NCI-H82 (cell line): ENCODE measurements around the gene DZANK1.
A peak's percentile ranks its signal among the peaks of the same experiment; 100 is the strongest.
"Not testable (repeated sequence)": the region's sequence is repeated elsewhere in the genome, so short reads cannot be mapped to it uniquely, and the experiment has no call there.

ENCODE experiments used
- DNase-seq: peaks from one replicate; lab custom pipeline; 2025; lab: John Stamatoyannopoulos, UW

Gene DZANK1

DNA sequence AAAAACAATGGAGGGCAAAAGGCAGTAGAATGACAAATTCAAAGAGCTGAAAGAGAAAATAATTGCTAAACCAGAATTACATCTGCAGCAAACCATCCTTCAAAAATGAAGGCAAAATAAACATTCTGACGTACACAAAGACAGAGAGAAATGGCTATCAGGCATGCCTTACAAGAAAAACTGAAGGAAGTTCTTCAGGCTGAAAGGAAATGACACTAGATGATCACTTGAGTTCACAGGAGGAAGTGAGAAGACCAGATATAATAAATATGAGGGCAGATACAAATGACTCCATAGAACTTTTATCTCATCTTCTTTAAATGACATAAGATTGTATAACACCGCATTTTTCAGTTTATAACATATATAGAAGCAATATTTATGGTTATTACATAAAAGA, 30.0 kb downstream of the DZANK1 start:
- no peak for DNase-seq

DNA sequence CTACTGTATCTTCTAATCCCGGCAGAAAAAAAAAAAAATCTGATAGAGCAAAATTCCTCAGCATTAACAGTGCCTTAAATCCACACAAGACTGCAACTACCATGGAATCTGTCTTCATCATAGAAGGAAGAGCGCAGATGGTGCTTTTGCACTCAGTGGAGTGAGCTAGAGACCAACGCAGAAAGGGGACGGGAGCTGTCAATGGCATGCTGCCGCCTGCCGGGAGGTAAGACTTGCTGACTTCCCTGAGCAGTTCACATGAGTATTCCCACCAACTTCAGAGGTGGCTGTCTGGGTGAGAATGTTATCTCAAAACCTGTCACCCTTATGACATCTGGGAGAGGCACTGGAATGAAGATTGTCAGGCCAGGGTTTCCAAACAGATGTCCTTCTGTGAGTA, 35.6 kb downstream of the DZANK1 start:
- no peak for DNase-seq

DNA sequence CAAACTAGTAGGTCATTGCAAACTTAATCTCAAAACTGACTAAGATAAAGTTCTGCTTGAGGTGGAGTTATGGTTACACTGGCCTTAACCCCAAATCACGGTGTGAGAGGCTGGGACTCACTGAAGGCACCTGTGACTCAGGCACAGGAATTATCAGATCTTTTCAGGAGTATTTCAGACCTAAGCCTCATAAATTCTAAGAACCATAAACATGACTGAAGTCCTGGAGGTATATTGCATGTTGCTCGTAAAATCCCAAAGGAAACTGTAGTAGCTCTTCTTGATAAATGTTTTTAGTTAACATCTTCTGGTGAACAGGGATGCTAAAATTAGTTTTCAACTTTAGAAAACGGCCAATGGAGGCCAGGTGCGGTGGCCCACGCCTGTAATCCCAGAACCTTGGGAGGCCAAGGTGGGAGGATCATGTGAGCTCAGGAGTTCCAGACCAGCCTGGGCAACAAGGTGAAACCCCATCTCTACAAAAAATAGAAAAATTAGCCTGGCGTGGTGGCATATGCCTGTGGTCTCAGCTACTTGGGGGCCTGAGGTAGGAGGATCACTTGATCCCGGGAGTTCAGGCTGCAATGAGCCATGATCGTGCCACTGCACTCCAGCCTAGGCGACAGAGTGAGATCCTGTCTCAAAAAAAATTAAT, 36.5 kb downstream of the DZANK1 start:
- DNase-seq, result no peak

DNA sequence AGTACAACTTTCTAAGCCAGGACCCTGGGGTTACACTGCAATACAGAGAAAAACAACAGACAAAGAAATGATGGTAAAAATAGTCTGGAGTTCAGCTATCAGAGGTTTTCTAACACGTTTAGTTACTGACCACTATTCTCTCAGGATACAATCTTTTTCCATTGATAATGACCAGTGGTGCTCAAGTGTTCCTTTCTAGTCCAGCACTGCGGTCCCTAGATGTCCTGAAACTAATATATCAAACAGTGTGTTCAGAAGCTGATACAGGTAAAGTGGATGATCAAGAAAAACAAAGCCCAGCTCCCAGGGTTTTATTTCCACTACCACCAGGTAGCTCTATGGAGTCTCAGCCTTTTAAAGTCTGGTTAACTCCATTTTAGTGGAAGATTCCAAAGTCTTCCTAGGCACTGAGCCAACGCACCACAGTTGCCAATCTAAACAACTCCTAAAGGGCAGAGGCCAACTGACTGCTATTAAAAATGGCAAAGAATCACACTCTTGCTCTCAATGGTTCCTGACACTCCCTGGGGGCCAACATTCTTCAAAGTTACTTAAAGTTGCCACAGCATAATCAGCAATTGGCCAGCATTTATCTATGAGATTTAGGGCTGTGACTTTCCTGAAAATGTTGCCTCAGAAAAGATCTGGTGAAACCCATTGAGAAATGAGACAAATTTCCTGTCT, 38.2 kb downstream of the DZANK1 start:
- no peak for DNase-seq

DNA sequence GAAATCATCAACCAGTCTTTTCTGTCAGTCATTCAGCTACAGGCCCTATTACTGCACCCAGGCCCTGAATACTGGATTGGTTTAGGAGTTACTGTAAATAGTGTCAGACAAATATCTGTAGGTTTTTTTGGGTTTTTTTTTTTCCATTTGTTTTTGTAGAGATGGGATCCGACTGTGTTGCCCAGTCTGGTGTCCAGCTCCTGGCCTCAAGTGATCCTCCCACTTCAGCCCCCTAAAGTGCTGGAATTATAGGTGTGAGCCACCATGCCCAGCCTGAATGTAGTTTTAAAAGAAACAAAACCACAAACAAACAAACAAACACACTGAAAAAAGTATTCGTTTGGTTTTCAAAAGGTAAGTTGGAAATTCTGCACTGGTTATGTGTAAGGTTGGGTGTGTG, 39.6 kb downstream of the DZANK1 start:
- DNase-seq, result no peak

DNA sequence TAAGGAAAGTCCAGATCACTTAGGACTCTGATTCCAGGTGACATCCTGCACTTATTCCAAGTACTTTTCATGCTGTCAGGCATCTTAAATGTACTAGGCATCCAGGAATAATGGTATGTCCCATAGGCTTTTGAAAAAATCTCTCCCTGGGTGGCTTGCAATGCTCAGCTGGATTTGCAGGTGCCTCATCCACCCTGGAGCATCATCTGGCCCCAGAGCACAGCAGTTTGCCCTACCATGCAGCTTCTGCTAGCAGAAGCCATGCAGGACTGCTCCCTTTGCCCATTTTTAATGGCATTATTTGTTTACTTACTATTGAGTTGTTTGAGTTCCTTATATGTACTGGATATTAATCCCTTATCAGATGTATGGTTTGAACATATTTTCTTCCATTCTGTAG, 45.2 kb downstream of the DZANK1 start:
- no peak for DNase-seq

DNA sequence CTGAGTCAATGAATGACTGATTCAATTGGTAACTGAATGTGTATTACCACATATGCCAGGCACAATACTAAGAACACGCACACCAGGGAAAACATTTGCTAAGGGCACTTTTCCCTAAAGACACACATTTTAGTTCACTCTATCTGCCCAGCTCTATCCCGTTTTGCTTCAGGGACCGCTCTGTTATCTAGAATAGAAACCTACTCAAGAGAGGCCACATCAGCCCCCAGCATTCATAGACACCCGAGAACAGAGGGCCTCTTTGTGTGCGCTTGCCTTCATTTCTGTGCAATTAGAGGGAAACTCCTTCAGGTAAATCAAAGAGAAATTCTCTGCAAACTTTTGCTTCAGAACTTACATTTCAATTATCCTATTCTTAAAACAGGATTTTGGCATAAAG, 50.3 kb downstream of the DZANK1 start:
- DNase-seq, result no peak

DNA sequence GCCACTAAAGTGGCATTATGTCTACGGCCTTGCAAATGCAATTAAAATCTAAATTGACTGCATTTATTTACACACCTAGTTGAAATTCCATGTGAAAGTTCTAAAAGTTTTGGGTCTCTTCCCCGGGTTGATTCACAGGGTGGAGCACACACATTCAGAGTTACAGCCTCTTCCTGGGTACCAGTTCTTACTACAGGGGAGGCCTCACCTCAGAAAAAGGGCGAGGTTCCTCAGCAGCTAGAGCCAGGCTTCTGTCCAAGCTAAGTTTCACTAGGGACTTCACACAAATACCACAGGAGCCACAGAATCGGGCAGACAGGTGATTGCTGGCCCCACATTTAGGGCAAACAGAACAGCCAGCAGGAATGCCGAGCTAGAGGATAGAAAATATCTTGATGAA, 52.7 kb downstream of the DZANK1 start:
- DNase-seq, result no peak

DNA sequence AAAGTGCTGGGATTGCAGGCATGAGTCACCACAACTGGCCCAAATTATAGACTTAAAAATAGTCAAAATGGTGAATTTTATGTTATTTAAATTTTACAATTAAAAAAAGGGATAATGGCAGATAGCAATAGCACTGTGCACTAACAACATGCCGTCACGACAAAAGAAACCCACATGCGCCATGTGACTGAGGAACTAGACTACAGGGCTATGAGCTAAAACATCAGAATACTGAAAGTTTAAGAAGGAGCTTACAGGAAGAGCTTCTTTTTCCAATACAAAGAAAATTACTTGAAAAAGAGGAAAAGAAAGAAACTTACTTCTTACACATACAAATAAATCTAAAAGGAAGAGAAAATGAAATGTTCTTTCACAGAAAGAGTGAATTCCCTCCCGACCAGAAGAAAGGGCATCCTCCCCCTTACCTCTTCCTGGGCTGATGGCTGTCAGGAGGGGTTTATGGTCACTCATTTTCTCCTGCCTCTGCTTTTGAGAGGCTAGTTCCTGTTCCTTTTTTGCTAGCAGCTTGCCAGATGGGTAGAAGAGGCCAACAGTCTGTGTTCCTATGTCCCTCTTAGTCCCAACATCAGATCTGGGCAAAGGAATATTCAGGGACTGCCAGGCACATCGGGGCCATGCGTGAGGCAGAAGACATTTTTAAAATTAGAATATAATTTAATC, 54.5 kb downstream of the DZANK1 start:
- DNase-seq, result peak; percentile 46

DNA sequence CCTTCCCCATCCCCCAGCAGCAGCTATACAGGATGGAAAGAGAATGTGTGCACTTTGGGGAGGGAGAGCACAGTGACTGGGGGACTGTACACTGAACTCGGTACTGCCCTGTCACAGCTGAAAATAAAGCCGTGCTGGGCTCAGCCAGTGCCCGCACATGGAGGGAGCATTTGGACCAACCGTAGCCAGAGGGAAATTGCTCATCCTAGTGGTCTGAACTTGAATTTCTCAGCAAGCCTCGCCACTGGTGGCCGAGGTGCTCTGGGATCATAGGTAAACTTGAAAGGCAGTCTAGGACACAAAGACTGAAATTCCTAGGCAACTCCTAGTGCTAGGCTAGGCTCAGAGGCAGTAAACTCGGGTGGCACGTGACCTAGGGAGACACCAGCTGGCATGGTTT, 61.0 kb downstream of the DZANK1 start:
- DNase-seq, result no peak

DNA sequence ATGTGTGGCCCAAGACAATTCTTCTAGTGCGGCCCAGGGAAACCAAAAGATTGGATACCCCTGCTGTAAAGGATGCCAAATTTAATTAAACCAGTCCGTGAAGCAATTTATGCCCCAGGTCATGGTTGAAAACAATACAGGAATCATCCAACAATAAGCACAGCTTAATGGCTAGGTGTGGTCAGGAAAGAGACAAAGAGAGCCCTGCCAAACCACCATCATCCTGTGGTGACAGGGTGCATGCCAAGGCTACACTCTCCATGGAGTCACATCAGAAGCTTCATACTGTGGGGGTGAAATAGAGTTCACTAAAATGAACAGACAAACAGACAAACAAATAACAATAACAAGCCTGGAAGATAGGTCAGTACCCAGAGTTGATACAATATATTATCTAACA, 62.7 kb downstream of the DZANK1 start:
- no peak for DNase-seq

DNA sequence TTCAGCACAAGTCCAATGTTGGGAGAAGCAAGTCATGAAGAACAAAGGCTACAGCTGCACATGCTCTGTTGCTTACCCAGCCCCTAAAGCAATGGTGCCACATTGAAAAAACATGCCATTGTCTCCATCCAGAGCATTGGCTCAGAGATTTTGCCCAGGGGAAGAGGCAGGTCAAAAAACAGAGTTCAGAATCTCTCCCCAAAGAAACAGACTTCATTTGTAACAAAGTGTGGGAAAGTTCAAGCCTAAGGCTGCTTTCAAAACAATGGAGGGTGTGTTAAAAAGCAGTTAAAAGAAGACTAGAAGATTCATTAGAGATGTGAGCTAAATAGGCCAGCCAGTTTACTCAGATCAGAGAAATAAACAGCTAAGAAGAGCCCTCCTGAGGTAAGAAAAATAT, 63.6 kb downstream of the DZANK1 start:
- DNase-seq, result no peak

DNA sequence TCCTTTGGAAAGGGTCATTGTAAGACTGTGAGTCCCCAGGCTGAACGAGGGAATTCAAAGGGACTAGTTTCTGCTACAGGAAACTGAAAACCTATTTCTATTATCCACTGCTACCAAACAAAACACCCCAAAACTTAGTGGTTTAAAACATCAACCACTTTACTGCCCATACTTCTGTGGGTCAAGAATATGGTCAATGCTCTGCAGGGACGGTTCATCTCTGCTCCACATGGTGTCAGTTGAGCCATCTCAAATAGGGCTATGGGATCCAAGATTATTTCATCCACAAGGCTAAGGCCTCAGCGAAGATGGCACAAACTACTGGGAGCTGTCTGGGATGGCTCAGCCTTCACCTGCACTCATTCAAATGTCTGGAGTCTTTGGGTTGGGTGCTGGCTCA, 65.5 kb downstream of the DZANK1 start:
- DNase-seq, result no peak

DNA sequence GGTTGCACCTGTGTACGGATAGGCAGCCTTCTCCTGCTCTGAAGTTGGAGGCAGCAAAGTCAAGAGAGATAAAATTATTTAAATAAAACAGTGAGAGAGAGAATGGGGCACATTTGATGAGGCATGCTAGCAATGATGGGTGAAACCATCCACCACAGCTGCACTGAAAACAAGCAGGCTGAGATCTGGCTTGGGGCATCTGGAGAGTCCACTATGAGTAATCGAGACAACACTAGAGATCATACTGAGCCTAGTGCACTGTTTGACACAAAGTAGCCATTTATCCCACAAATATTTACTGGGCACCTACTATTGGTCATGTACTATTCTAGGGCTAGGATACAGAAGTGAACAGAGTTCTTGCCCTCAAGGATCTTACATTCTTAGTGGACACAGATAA, 66.4 kb downstream of the DZANK1 start:
- DNase-seq, result no peak

DNA sequence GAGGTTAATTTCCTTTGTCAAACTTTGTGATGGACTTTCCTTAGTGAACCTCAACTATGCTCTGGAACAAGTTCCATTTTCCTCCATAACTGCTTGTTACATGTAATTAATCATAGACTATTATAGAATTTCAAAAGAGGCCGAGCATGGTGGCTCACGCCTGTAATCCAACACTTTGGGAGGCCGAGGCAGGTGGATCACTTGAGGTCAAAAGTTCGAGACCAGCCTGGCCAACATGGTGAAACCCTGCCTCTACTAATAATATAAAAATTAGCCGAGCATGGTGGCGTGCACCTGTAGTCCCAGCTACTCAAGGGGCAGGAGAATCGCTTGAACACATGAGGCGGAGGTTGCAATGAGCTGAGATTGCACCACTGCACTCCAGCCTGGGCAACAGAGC, 68.1 kb downstream of the DZANK1 start:
- DNase-seq, result not testable (repeated sequence)

DNA sequence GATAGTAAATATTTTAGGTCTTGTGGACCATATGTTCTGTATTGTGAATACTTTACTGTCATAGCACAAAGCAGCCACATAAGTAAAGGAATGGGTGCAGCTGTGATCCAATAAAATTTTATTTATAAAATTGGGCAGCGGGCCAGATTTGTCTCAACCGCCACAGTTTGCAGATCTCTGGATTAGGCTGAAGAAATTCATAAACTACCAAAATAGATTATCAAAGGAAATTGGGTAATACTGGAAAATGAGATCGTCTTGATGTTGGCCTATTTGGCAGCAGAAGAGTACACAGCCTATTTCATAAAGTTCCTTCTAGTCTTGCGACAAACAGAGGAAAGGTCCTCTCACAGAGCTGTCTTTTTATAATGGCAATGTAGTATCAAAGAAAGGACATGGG, 69.8 kb downstream of the DZANK1 start:
- no peak for DNase-seq

DNA sequence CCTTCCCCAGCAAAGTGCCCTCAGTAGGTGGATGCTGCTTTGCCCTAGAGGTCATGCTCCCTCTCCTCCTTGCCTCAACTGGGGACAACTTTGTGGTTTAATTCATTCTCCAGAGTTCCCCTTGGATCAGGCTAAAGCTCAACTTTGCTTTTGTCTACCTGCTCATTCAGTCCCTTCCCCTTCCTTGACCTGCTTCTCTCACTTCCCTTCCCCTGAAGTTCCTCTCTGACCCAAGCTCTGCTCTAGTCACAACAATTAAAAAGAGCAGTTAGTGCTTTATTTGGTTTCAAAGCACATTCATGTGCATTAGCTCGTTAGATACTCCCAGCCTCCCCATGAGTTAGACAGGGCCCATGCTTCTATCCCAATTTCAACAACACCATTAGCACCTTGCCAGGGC, 71.3 kb downstream of the DZANK1 start:
- no peak for DNase-seq

DNA sequence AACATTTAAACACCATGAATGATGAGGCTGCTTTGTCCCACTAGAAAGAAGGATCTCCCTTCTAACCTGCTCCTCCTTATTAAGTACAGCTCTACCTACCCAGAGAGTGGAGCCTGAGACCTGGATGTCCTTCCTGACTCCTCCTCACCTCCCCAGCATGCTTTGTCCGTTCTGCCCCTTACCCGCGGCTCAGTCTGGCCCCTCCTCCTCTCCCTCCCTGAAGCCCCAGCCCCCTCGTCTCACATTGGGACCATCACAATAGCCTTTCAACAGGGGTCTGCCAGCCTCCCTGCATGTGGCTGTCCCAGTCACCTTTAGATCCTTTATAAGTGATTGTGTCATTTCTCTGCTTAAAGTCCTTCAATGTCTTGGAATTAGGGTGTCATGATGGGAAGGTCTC, 72.5 kb downstream of the DZANK1 start:
- DNase-seq, result no peak

DNA sequence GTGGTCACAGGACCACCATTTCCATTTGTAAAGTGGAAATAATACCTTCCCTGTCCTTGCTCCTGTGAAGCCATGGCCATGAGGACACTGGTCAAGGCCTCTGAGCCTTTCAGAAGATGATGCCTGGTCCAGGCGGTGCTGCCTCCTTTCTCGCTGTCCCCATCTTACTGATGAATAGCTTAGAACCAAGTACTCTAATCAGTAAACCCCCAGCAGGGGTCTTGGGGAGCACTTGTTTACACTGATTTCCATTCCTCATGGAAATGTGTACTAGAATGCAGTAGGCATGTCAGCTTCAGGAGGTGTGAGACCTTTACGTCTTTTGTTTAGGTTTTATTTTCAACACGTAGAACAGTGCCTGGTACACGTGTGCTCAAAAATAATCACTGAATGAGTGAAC, 75.1 kb downstream of the DZANK1 start:
- no peak for DNase-seq

DNA sequence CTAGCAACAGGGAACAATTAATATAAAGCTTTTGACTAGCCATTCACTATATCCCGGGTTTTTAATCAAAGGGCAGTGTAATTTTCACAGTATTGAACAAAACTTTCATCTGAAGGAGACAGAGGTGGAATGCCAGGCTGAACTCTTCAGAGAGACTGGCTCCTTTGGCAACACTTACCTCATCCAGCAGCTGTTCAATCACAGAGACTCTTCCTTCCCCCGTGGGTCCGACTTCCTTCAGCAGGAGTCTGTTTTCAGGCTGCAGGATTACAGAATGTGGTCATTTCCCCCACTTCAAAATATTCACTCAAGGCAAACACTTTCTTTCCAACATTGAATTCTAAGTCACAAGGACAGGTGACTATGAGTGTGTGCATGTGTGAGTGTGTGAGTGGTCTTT, 76.6 kb downstream of the DZANK1 start:
- DNase-seq, result no peak

DNA sequence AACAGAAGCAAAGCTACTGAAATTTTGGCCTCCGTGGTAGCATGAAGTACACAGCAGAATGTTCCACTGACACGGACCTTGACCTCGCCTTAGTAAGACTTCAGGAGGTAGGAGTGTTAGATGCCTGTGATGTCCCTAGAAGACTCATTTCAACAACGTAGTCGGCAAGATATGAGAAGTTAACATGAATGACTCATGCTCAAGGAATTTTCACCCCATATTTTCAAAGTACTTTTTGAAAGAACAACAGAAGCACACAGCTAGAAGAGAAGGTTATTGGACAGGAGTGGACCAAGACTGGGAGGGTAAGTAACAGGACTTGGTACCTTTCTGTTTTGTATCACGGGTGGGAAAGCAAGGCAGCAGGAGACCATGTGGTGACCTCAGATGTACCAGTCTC, 78.0 kb downstream of the DZANK1 start:
- DNase-seq, result no peak

DNA sequence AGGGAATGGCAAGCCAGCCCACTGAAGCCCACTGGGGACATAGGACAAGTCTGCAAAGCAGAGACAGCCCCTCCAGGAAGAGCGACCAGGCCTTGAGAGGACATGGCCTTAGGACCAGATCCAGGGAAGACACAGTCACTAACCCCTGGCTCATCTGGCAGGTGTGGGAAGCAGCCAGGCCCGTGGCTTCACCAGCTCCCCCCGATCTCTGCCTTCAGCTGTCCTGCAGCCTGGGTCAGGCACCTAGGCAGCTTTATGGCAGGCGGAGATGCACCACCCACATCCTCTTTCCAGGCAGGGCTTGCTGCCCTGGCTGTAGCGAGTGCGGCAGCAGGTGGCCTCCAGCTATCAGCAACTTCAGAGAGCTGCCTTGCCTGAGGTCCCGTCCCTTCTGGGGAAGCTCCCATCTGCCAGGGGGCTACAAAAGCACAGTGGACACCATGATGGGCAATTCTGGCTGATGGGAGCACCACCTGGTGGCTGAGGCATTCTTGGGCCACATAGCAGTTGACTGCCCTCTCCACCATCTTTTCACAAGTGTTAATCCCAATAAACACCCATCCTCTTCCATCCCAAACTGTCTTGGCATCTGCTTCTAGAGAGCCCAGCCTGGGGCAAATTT, 85.8 kb downstream of the DZANK1 start:
- peak; percentile 34 for DNase-seq

DNA sequence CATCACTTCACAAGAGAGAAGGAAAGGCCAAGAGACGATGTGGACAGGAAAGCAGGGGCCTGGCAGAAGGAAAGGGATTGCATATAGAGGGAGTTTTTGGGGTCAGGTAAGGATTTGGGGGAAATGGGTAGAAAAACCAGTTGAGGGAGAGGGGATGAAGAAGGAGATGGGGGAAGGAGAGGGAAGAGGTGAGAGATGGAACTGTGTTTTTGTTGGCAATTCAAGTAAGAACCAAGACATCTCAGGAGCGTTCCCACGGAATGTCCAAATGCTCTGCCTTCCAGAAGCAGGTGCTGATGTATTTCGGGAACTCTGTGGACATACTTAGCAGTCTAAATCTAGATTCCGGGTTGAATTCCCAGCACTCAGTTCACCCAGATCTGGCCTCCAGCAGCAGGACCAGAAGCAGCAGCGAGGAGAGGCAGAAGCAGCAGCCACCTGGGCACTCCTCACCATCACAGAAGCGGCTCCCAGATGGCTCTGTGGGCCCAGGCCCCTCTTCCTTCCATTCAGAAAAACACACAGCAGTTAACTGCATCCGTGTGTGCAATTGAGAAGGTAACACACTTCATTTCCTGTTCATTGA, 88.8 kb downstream of the DZANK1 start:
- DNase-seq, result no peak
